Epithelial cell of esophagus (primary cell): ENCODE measurements around the gene MICAL1.

Experiments
- DNase-seq: peaks from one replicate; pipeline ENCODE4 v3.0.0; 2010; ENCODE audit warnings: low read depth
- H3K4me3 ChIP-seq: 2 replicates; pipeline ENCODE4 v1.5.1; 2011; ENCODE audit warnings: mild to moderate bottlenecking, low read length, control low read depth
- TF ChIP-seq, protein P1 (sequence below): IDR thresholded peaks from 2 replicates; pipeline ENCODE4 v1.5.1; 2011; ENCODE audit warnings: low read depth, mild to moderate bottlenecking, low read length, control low read depth, inconsistent platforms; ENCODE audit not compliant: insufficient read depth; ENCODE audit errors: missing control alignments

Gene MICAL1

DNA sequence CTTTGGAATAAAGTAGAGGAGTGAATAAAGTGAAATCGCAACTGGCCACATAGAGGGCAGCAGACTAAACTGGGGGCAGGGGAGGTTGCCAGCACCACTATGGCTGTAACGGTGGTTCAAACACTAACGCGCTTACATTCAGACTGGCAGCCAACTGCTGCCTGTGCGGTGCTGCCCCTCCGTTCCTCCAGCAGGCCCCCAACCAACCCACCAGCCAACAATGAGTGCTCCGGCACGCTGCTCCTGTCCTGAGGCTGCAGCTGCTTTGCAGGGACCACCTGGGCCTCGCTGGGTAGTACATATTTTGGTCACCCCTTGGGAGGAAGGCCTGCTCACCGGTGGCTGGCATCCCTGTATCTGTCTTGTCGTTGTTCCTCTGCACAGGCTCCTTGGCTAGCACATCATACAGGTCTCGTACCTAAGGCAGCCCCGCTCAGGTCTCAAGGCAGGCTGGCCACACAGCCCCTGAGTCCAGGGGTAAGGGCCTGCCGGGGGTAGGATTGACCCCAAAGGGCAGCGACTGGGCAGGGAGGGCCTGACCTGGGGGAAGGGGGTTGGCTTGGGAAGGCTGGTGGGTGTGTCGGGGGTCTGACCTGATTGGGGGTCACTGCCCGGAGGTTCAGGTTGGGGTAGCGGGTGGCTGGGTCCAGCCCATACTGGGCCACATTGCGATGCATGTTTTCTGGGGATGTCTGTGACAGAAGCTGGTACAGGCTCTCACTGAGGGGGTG is 6.3 kb downstream of the MICAL1 start:
- TF ChIP-seq, protein P1, sequence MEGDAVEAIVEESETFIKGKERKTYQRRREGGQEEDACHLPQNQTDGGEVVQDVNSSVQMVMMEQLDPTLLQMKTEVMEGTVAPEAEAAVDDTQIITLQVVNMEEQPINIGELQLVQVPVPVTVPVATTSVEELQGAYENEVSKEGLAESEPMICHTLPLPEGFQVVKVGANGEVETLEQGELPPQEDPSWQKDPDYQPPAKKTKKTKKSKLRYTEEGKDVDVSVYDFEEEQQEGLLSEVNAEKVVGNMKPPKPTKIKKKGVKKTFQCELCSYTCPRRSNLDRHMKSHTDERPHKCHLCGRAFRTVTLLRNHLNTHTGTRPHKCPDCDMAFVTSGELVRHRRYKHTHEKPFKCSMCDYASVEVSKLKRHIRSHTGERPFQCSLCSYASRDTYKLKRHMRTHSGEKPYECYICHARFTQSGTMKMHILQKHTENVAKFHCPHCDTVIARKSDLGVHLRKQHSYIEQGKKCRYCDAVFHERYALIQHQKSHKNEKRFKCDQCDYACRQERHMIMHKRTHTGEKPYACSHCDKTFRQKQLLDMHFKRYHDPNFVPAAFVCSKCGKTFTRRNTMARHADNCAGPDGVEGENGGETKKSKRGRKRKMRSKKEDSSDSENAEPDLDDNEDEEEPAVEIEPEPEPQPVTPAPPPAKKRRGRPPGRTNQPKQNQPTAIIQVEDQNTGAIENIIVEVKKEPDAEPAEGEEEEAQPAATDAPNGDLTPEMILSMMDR: no peak
- no peak for DNase-seq
- H3K4me3 ChIP-seq: no peak overlapping the region

DNA sequence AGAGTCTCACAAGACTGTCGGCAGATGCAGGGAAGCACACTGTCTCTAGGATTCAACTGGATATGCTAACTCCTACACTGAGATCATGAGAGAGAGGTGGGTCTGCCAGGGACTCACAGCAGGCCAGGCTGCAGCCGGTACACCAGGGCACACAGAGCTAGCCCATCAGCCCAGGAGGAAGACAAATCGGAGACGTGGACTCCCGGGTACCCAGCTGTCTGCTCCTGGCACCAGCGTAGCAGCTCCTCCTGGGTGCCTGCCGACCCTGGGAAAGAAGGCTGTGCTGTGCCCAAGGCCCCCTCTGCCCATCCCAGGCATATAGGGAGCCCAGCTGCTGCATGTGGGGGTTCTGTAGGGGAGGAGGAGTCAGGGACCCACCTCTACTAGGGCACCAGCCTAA is 7.0 kb downstream of the MICAL1 start:
- no peak for DNase-seq
- TF ChIP-seq, protein P1: no peak
- H3K4me3 ChIP-seq: no peak overlapping the region

DNA sequence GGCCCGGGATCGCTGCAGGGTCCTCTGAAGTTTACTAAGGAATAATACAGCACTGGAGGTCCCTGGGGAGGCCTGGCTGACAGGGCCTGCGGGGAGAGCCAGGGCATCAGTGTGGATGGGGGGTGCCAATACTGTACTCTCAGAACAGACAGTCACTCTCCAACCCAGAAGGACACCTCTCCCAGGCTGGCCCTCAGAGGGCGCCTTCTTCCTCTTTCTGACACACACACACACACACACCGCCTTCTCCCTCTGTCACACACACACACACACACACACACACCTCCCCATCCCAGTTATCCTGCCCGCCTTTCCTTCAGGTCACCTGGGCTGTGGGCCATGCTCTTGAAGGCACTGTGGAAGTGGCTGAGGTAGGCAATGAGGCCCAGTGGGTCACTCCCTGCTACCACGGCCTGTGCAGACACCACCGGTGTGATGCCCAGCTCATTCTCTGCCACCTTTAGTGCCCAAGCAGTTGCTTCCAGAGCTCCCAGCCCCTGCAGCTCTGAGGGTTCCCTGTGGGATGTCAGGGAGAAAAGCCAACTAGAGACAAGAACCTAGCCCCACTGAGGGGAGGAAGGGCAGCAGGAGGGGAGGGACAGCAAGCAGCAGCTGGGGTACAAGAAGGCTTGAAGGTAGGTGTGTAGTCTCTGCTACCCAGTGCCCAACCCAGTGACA is 7.6 kb downstream of the MICAL1 start:
- TF ChIP-seq, protein P1: no peak
- no peak overlapping the region for H3K4me3 ChIP-seq
- peak; percentile 15 for DNase-seq

DNA sequence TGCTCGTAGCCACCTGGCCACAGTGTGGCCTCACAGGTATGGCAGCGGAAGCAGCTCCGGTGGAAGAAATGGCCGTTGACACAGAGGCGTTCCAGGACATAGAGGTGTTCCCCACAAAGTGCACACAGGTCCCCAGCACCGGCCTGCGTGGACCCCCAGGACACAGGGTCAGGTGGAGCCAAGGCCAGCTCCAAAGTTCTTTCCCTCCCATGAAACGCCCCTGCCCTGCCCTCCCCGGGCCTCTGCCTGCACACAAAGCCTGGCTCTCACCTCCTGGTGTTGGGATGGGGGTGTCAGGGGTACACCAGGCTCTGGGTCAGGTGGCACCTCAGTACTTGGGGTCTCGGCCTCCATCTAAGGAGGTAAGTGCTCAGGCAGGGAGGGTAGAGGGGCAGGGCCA is 8.5 kb downstream of the MICAL1 start:
- TF ChIP-seq, protein P1: no peak
- H3K4me3 ChIP-seq: no peak overlapping the region
- DNase-seq: no peak

DNA sequence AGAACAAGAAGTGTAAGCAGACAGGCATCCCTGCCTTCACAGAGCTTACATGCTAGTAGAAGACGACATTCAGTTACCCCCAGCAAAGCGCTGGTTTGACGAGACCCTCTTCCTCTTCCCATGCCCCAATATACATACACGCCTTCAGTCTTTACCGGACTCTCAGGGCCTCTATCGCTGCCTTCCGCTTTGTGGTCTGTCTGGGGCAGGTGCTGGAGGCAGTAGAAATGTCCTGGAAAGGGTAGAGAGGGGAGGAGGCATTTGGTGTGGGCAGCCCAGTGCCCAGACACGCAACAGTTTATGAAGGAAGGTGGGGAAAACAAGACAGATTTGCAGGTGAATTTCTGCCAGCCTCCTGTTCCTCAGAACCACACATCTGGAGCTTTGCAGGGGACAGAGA is 9.0 kb downstream of the MICAL1 start:
- no peak overlapping the region for H3K4me3 ChIP-seq
- TF ChIP-seq, protein P1: no peak
- DNase-seq: no peak

DNA sequence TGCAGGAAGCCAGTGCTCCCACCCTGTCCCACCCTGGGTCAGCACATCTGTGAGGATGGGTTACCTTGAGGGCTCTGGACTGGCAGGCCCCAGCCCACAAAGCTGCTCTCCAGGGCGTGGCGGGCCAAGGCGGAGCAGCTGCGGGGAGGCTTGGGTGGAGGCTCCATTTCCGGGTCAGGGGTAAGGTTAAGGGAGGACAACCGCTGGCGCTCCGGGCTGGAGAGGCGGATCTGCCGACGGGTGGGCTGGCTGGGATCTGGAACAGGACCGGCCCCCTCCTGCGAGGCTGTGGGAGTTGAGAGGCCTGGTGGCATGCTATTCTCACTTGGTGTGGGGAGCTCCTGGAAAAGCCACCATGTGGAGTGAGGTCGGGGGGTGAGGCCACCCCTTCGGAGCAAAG is 9.5 kb downstream of the MICAL1 start:
- no peak for DNase-seq
- TF ChIP-seq, protein P1: no peak
- no peak overlapping the region for H3K4me3 ChIP-seq
